HepG2 (cell line): ENCODE measurements around the gene SNAPC4. TPM values are rescaled to one million over a fixed set of nuclear protein-coding genes. Genes with fewer than 3 reads are reported as not detected.

ENCODE experiments used
- ARNTL ChIP-seq: sonication (generic); formaldehyde crosslinking; IDR thresholded peaks from 2 replicates; pipeline ENCODE4 v1.4.0; 2020; ENCODE audit warnings: mild to moderate bottlenecking, missing genetic modification reagents
- ATF3 ChIP-seq: sonication (generic); formaldehyde crosslinking; IDR thresholded peaks from 2 replicates; pipeline ENCODE4 v1.4.0; 2020; ENCODE audit warnings: missing genetic modification reagents
- DNMT1 ChIP-seq: sonication (generic); formaldehyde crosslinking; IDR thresholded peaks from 2 replicates; pipeline ENCODE4 v1.5.1; 2020; ENCODE audit warnings: mild to moderate bottlenecking, missing genetic modification reagents
- FOXJ3 ChIP-seq: sonication (generic); formaldehyde crosslinking; IDR thresholded peaks from 2 replicates; pipeline ENCODE4 v1.4.0; 2020; ENCODE audit warnings: missing genetic modification reagents, mild to moderate bottlenecking, borderline replicate concordance
- HIVEP1 ChIP-seq: sonication (generic); formaldehyde crosslinking; IDR thresholded peaks from 2 replicates; pipeline ENCODE4 v1.4.0; 2020; ENCODE audit warnings: mild to moderate bottlenecking, missing genetic modification reagents
- LBX2 ChIP-seq: sonication (generic); formaldehyde crosslinking; IDR thresholded peaks from 2 replicates; pipeline ENCODE4 v1.5.0; 2020; ENCODE audit warnings: missing genetic modification reagents, mild to moderate bottlenecking, borderline replicate concordance
- MBNL3 ChIP-seq: fragments of 250-450 bp; sonication (Bioruptor Pico); conservative IDR thresholded peaks from 2 replicates; pipeline ENCODE4 v1.8.0; 2022; ENCODE audit warnings: mild to moderate bottlenecking, inconsistent platforms
- NFE2 ChIP-seq: sonication (generic); formaldehyde crosslinking; IDR thresholded peaks from 2 replicates; pipeline ENCODE4 v1.4.0; 2020; ENCODE audit warnings: missing genetic modification reagents
- POLR2AphosphoS5 ChIP-seq: IDR thresholded peaks from 2 replicates; pipeline ENCODE4 v1.6.1; 2012; ENCODE audit warnings: low read depth, low read length
- PRDM10 ChIP-seq: sonication (generic); formaldehyde crosslinking; IDR thresholded peaks from 2 replicates; pipeline ENCODE4 v1.4.0; 2020; ENCODE audit warnings: low read depth, missing genetic modification reagents
- RCOR2 ChIP-seq: IDR thresholded peaks from 2 replicates; pipeline ENCODE4 v1.6.1; 2016; ENCODE audit warnings: missing biosample characterization, missing genetic modification reagents
- SMAD9 ChIP-seq: sonication (generic); formaldehyde crosslinking; IDR thresholded peaks from 2 replicates; pipeline ENCODE4 v1.5.1; 2020; ENCODE audit warnings: mild to moderate bottlenecking, missing genetic modification reagents
- TBL1XR1 ChIP-seq: fragments of 150-350 bp; IDR thresholded peaks from 2 replicates; pipeline ENCODE4 v1.6.1; 2014; ENCODE audit warnings: borderline replicate concordance, low read length; ENCODE audit not compliant: partially characterized antibody
- TBX3 ChIP-seq: fragments of 450-650 bp; IDR thresholded peaks from 2 replicates; pipeline ENCODE4 v1.6.1; 2017; ENCODE audit warnings: antibody characterized with exemption, mild to moderate bottlenecking, inconsistent platforms, borderline replicate concordance
- TCF7L2 ChIP-seq: IDR thresholded peaks from 2 replicates; pipeline ENCODE4 v1.6.1; 2011; ENCODE audit warnings: mild to moderate bottlenecking, low read depth, low read length, moderate library complexity
- THAP8 ChIP-seq: sonication (generic); formaldehyde crosslinking; IDR thresholded peaks from 2 replicates; pipeline ENCODE4 v1.5.1; 2020; ENCODE audit warnings: missing genetic modification reagents, mild to moderate bottlenecking, borderline replicate concordance
- YY1 ChIP-seq: IDR thresholded peaks from 2 replicates; pipeline ENCODE4 v1.6.1; 2011; ENCODE audit warnings: low read length, low read depth, moderate library complexity, mild to moderate bottlenecking; ENCODE audit not compliant: insufficient read depth, insufficient replicate concordance
- ZBTB2 ChIP-seq: sonication (generic); formaldehyde crosslinking; IDR thresholded peaks from 2 replicates; pipeline ENCODE4 v1.8.0; 2022; ENCODE audit warnings: low read depth, missing genetic modification reagents
- ZNF326 ChIP-seq: sonication (generic); formaldehyde crosslinking; IDR thresholded peaks from 2 replicates; pipeline ENCODE4 v1.4.0; 2020; ENCODE audit warnings: missing genetic modification reagents, borderline replicate concordance
- ZNF430 ChIP-seq: sonication (generic); formaldehyde crosslinking; IDR thresholded peaks from 2 replicates; pipeline ENCODE4 v1.9.0; 2021; ENCODE audit warnings: mild to moderate bottlenecking, missing genetic modification reagents
- ZNF432 ChIP-seq: sonication (generic); formaldehyde crosslinking; IDR thresholded peaks from 2 replicates; pipeline ENCODE4 v1.5.0; 2020; ENCODE audit warnings: missing genetic modification reagents, mild to moderate bottlenecking, borderline replicate concordance
- ZNF607 ChIP-seq: sonication (generic); formaldehyde crosslinking; IDR thresholded peaks from 2 replicates; pipeline ENCODE4 v1.5.1; 2020; ENCODE audit warnings: missing genetic modification reagents, mild to moderate bottlenecking, borderline replicate concordance
- ZNF776 ChIP-seq: sonication (generic); formaldehyde crosslinking; IDR thresholded peaks from 2 replicates; pipeline ENCODE4 v1.4.0; 2020; ENCODE audit warnings: mild to moderate bottlenecking, missing genetic modification reagents
- ZNF788 ChIP-seq: sonication (generic); formaldehyde crosslinking; IDR thresholded peaks from 2 replicates; pipeline ENCODE4 v1.5.0; 2020; ENCODE audit warnings: mild to moderate bottlenecking, missing genetic modification reagents, borderline replicate concordance
- polyA plus RNA-seq, 8 experiments: library from polyadenylated mRNA; depleted of rRNA in 3 of 8; stranded (reverse) in 7 of 8; unstranded in 1 of 8; fragments of >200 nt; fragmentation: Illumina TruSeq in 4 of 8; extraction: Trizol in 4 of 8; gene quantifications; 2 replicates each; pipeline versions ENCODE4 v1.2.1 to v1.2.3, GENCODE V29; 2011 to 2016; ENCODE audit warnings: low read depth in 4 of 8, missing spikeins in 1 of 8, mixed read lengths in 1 of 8; ENCODE audit not compliant: insufficient read depth in 1 of 8
- total RNA-seq, 5 experiments: library from RNA; depleted of rRNA; stranded (reverse); fragments of >200 nt; fragmentation: Illumina TruSeq; extraction: Trizol; gene quantifications; 2 replicates each; pipeline ENCODE4 v1.2.3, GENCODE V29; 2016; ENCODE audit warnings: low read depth in 1 of 5

SNAPC4 gene
- total and polyA plus RNA-seq, 2 of the 13 experiments (the other 11 are each of a cell fraction or from before 2014, with no cell fraction given), result 2.0 to 6.0 TPM

GRCh38 chr9:136372561-136373299, 27.2 kb downstream of the SNAPC4 start (continued):
- peak; percentile 4 for TF ChIP-seq YY1
- TF ChIP-seq FOXJ3 (CRISPR knock-in tag), result no peak
- TF ChIP-seq TCF7L2, result no peak
- no peak for TF ChIP-seq ZNF326
- no peak for TF ChIP-seq ZNF607 (CRISPR knock-in tag)
- no peak for TF ChIP-seq POLR2AphosphoS5
- peak; percentile 53; the same call in 1 of the 2 replicates for TF ChIP-seq RCOR2
- no peak for TF ChIP-seq SMAD9 (CRISPR knock-in tag)
- TF ChIP-seq ATF3, result peak; percentile 99
- no peak for TF ChIP-seq HIVEP1 (CRISPR knock-in tag)
- TF ChIP-seq MBNL3, result no peak
- no peak for TF ChIP-seq ZNF430 (CRISPR knock-in tag)
- no peak for TF ChIP-seq PRDM10 (CRISPR knock-in tag)
- TF ChIP-seq ZNF776 (CRISPR knock-in tag), result no peak
- TF ChIP-seq ZNF788 (CRISPR knock-in tag), result peak; percentile 74
- TF ChIP-seq ZNF432, result no peak
- TF ChIP-seq DNMT1, result no peak
- TF ChIP-seq TBX3, result no peak
- TF ChIP-seq THAP8 (CRISPR knock-in tag), result no peak
- TF ChIP-seq ZBTB2 (CRISPR knock-in tag), result no peak
- no peak for TF ChIP-seq TBL1XR1
- no peak for TF ChIP-seq ARNTL (CRISPR knock-in tag)
- TF ChIP-seq LBX2, result no peak
- TF ChIP-seq NFE2 (CRISPR knock-in tag), result no peak
